A549 (cell line): ENCODE measurements around the gene AGBL4.

Experiments
- BHLHE40 ChIP-seq: IDR thresholded peaks from 2 replicates; pipeline ENCODE4 v1.6.1; 2012; ENCODE audit warnings: low read depth, low read length, inconsistent platforms
- CTCF ChIP-seq: fragments of >200 bp; sonication (Bioruptor Twin); formaldehyde crosslinking; IDR thresholded peaks from 3 replicates; pipeline ENCODE4 v1.5.1; 2016
- MAX ChIP-seq: IDR thresholded peaks from 2 replicates; pipeline ENCODE4 v1.6.1; 2012

GRCh38 chr1:48851638-48852037 is 1172.1 kb downstream of the AGBL4 start:
- TF ChIP-seq CTCF (no peak), BHLHE40 (no peak), MAX (no peak)
